Measurements from ENCODE around the gene CPT2.

Gene CPT2

DNA sequence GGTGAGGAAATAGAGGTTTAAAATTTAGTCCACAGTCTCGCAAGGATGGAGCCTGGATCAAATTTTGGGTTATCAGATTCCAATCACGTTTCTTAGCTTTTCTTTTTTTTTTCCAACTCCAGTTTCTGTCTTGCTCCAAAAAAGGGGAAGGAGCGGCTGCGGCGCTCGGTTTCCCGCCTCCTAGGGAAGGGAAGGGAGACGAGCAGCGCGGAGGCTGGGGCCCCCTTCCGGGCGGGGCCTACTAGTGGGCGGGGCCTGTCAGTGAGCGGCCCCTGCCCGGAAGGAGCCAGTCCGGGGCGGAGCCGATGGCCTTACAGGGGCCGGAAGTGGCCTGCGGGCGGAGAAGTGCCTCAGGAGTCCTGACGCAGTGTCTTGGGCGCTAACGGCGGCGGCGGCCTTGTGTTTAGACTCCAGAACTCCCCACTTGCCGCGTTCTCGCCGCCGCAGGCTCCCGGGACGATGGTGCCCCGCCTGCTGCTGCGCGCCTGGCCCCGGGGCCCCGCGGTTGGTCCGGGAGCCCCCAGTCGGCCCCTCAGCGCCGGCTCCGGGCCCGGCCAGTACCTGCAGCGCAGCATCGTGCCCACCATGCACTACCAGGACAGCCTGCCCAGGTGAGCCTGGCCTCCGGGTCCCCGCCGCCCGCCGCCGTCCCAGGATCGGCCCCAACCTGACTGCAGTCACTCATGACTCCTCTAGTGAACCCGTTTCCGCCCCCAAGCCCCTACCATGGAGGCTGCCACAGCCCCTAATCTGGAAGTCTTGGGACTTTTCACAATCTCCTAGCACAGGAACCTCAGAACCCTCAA is at the start of gene CPT2:
Gene CPT2 (plus strand): TSS at position 340 of the 806 bp plus-strand sequence. CDS start 120 bp downstream, at position 460.
- DNase-seq: peak; percentile 92

- no peak for DNase-seq
Observed at GRCh38 chr1:53147174-53147573, 49.5 kb upstream of the CPT2 start.

GRCh38 chr1:53148123-53148522 is 48.5 kb upstream of the CPT2 start:
- DNase-seq: peak; percentile 83

DNA sequence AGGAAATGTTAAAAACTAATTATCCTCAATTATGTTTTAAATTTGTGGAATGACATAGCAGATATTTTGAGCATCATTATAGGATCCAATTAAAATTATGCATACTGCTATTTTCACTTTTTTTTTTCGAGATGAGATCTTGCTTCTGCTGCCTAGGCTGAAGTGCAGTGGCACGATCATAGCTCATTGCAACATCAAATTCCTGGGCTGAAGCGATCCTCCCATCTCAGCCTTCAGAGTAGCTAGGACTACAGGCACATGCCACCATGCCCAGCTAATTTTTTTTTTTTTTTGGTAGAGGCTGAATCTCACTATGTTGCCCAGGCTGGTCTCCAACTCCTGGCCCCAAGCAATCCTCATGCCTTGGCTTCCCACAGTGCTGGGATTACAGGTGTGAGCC is 42.9 kb upstream of the CPT2 start:
- no peak for DNase-seq

DNA sequence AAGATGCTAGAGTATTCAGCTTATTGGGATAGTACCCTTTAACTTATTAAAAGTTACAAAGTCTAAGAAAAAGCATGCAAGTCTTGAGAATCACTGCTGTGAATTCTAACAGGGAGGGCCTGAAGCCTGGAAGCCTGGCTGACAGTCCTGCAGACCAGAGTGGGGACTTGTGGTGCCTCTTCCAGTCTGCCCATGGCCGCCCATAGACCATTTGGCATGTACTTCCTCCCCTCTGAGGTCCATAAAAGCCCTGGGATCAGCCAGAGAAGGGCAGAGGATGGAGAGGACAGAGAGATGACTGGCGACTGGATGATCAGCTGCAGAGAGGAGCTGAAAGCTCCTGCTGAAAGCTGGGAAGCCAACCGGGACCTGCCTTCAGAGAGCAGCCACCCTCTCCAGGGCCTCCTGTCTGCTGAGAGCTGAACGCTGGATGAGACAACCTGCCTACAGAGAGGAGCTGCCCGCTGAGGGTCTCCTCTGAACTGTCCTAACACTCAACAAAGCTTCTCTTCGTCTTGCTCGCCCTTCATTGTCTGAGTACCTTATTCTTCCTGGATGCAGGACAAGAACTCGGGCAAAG is 41.7 kb upstream of the CPT2 start:
- DNase-seq: no peak

DNA sequence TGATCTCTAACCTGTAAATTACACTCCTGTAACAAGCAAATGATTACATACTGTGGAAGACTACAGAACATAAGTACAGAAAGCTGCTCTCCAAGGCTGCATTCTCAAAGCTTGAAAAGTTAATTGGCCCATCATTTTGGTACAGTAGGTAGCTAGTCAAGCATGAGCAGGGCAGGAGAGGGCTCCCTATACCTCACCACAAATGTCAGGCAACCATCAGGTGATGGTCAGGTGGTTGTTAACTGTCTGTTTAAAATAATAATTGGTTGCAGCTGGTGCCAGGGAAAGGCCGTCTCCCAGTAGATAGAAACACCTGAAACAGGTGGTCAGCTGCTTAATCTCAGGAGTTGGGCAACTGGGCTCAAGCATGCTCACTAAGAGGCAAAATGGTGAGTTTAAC is 41.1 kb upstream of the CPT2 start:
- DNase-seq: no peak

DNA sequence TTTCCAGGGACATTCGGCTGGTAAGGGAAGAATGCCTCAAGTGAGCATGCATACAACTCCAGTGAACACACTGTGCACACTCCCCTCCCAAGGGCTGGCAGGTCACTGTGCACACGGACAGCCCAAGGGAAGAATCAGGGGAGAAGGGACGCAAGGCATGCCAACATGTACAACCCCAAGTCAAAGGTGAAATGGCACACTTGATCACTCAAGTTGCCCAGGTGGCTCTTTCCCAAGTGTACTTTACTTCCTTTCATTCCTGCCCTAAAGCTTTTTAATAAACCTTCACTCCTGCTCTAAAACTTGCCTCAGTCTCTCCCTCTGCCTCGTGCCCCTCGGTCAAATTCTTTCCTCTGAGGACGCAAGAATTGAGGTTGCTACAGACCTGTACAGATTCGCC is 40.7 kb upstream of the CPT2 start:
- no peak for DNase-seq

DNA sequence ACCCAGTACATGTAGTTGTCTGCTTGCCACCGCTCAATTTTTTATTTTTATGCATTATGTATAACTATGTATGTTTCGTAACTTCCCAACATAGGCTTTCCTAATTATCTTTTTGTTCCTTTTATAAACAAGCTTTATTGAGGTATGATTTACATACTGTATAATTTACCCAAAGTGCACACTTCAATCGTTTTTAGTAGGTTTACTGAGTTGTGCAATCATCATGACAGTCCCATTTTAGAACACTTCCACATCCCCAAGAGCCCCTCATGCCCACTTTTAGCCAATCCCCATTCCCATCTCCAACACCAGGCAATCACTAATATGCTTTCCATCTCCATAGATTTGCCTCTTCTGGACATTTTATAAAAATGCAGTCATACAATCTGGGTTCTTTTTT is 39.8 kb upstream of the CPT2 start:
- no peak for DNase-seq

DNA sequence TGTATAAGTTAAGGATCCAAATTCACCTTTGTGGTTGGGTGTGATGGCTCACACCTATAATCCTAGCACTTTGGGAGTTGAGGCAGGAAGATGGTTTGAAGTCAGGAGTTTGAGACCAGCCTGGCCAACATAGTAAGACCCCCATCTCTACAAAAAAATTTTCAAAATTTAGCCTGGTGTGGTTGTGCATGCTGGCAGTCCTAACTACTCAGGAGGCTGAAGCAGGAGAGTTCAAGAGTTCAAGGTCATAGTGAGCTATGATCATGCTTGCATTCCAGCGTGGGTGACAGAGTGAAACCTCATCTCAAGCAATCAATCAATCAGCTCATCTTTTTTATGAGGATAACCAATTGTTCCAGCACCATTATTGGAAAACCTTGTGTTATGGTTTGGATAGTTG is 37.7 kb upstream of the CPT2 start:
- DNase-seq: no peak

DNA sequence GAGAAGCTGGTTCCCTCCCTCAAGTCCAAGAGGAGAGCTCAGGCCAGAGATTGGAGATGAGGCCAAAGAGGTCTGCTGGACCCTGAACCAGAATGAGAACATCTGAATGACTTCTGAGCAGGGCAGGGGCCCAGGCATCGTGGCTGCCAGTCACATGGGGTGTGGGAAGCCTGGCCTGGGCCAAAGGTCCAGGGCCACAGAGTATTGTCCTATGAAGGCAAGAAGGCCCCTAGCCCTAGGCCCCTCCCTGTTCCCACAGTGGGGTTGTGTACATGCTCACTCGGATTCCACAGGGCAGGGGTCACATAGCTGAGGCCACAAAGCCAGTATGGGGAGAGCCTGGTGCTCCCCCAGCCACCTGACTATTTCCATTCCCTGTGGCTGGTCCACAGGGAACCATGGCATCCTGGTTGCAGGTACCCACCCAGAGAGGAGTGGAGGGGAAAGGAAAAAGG is 35.7 kb upstream of the CPT2 start:
- DNase-seq: no peak

DNA sequence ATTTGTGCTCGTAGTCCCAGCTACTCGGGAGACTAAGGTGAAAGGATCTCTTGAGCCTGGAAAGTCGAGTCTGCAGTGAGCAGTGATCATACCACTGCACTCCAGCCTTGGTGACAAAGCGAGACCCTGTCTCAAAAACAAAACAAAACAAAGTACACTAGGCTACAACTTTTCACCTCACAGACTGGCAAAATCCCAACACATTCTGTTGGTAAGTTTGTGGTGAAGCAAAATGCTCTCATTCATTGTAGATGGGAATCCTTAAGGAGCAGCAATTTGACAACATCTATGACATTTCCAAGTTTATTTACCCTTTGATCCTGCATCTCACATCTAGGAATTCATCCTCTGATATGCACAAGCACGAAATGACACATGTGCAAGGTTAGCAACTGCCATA is 34.0 kb upstream of the CPT2 start:
- DNase-seq: no peak

GRCh38 chr1:53163291-53163768 is 33.3 kb upstream of the CPT2 start:
- no peak for DNase-seq

DNA sequence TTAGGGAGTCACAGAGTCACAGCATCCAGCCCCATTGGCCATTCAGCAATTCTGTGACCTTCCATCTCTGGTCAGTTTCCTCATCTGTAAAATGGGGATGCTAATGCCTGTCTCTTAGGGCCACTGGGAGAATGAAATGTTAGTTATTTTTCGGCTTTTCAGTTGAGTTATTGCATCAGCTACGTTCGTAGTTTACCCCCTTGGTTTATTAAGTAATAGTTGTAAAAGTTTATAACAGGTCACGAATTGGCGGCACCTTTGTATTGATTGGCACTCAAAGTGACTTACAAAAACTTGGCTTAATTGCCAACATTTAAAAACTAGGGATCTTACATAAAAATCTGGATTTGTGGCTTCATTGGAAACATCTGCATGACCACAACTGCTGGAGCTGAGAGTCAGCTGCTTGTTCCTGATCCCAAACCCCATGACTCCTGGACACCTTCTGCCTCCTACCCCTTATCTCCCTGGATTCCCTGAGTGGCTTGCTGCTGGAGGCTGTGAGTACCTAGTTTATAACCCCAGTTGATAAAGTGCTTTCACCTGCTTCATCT is 31.1 kb upstream of the CPT2 start:
- DNase-seq: no peak

GRCh38 chr1:53166366-53166765 is 30.3 kb upstream of the CPT2 start:
- no peak for DNase-seq

DNA sequence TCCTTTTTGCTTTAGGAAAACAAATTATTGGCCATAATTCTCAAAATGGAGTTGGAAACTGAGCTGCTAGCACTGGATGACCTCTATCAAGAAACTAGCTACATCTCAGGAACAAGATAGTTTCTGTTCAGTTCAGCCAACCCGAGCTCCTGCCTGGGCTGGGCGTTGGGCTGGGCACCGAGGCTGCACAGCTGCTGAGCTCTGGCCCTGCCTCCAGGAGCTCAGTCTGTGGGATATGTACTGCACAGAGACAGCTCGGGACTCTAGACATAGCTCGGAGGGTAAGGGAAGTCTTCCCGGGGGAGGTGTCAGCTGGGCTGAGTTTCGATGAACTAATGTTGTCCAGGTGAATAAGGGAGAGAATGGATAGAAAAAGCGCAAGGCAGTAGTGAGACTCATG is 29.7 kb upstream of the CPT2 start:
- no peak for DNase-seq

- peak; percentile 59 for DNase-seq
Observed at GRCh38 chr1:53172426-53173128, 24.0 kb upstream of the CPT2 start.

GRCh38 chr1:53174971-53175913 is 21.4 kb upstream of the CPT2 start:
- no peak for DNase-seq

DNA sequence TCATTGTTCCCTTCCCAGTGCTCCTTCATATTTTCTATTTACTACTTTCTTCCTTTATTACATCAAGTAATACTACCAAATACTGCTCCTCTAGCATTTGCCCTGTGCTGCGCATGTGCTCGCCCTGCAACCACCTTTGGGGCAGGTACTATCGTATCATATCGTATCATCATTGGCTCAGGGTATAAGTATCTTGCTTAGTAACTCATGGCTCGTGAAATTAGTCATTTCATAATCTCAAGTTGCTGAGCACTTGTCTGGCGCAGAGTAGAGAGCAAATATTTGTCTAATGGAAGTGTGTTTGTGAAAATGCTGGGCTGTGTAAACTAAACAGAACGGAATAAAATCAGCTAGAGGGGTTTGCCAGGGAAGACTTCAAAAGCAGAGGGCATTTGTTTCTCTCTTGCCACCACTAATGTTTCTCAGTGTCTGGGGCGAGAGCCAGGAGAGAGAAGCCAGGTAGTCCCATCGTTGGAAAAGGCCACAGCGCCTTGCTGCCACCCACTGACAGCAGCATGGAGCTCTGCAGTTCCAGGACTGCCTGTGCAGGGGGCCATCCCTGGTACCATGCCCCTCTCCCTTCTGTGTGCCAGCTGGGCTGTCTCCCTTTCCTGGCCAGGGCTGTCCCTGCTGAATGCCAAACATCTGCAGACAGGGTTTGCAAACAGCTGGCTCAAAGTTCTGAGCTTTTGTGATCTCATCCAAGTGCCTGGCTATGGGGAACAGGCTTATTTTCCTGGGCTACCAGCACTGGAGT is 20.0 kb upstream of the CPT2 start:
- no peak for DNase-seq

- peak; percentile 67 for DNase-seq
Observed at GRCh38 chr1:53180226-53180625, 16.4 kb upstream of the CPT2 start.

- DNase-seq: no peak
Observed at GRCh38 chr1:53180951-53181350, 15.7 kb upstream of the CPT2 start.

- DNase-seq: peak; percentile 72
Observed at GRCh38 chr1:53182111-53182593, 14.5 kb upstream of the CPT2 start.
